GM20431 (cell line): ENCODE data around the gene CABLES1.
"Not testable (repeated sequence)": the region's sequence is repeated elsewhere in the genome, so short reads cannot be mapped to it uniquely, and the experiment has no call there.

Experiments used
- in situ Hi-C: fragments of 300-500 bp; cut with MseI, MboI; formaldehyde crosslinking; loops from one replicate; pipeline ENCODE4 v1.15.0; 2020; ENCODE audit warnings: low sequenced_read_pairs; ENCODE audit not compliant: unreplicated experiment

CABLES1 gene

DNA sequence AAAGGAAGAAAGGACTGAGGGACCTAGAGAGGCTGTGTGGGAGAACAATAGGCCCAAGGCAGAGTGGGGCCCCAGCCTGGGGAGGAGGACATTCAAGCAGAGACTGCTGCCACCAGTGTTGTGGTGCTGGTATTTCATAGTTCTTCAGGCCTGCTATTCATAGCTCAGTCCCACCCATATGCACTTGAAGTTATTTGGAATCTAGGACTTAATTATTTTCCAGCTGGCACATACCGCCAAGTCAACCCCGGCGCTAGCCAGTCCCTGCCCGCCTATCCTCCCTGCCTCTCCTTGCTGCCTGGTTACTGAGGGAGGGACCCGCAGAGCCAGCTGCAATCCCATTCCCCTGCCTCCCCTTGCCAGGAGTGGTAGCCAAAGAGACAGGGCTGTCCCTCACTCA lies 141.2 kb downstream of the CABLES1 start:
- in situ Hi-C loops, result no loop called here

DNA sequence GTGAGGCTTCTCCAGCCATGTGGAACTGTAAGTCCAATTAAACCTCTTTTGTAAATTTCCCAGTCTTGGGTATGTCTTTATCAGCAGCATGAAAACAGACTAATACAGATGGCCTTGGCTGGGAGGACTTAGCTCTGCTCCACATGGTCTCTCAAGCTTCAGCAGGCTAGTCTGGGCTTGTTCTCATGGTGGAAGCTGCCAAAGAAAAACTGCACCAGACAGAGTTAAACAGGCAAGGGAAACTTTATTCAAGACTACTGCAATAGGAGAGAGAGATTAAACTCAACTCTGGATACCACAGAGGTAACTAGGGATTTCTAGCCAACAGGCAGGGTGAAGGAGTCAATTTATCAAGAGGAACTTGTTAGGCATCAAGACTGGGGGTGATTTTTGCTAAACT lies 142.1 kb downstream of the CABLES1 start:
- in situ Hi-C loops, result no loop called here

DNA sequence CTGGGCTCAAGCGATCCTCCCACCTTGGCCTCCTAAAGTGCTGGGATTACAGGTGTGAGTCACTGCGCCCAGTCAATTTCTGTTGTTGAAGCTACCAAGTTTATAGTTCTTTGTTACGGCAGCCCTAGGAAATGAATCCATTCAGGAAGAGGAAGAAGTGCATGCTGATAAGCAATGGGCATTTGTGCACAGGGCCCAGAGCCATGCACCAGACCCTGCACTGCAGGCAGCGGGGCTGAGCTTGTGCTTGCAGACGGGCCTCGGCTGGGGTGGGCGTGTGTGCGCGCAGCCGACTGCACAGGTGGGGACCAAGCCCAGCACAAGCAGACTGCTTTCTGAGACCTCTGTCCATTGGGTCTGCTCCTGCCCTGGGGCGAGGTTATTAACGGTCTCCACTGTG lies 144.6 kb downstream of the CABLES1 start:
- in situ Hi-C loops, result no loop called here

DNA sequence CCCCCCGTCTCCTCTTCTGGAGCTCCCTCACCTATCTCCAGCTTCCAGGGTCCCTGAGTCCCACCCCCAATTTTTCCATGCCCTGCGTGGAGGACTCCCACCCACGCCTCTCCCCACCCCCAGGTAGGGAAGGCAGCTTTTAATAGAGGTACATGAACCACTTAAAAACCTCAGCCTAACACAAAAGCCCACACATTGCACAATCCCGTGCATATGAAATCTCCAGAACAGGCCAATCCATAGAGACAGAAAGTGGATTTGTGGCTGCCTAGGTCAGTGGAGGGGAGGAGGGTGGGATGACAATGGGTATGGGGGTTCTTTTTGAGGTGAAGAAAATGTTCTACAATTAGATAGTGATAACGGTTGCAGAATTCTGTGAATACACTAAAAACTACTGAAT lies 145.6 kb downstream of the CABLES1 start:
- in situ Hi-C loops, result no loop called here

DNA sequence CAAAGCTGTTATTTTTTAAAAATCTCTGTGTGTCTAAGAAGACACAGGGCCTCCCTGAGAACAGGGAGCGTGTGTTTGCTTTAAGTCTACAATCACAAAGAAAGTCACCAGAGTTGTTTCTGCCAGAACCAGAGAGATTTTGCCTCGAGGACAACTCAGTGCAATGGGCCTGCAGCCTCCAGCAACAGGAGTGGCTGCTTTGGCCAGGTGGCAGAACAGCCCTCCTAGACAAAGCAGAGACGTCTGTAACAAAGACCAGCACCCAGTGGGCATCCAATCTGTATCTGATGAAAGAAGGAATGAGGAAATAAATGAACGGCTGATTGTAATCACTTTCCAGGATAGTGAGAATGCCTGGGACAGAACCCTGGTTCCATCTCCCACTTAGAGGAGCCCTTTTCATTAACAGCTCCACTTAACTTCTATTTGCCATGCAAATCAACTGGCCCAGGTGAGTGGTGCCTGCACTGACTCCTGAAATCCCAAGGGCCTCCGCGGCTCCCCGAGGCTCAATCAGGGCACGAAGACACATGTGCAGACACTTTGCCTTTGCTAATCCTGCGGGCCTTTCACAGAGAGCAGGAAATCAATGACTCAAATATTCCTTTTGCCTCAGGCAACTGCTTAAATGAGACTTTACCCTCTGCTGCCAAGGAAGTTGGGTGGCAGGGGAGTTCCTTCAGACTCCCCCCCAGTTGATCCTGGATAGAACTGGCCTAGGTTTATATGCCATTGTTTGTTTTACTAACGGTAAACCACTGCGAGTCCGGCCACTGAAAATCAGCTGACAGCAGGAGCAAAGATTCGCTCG lies 146.5 kb downstream of the CABLES1 start:
- in situ Hi-C loops, result no loop called here

DNA sequence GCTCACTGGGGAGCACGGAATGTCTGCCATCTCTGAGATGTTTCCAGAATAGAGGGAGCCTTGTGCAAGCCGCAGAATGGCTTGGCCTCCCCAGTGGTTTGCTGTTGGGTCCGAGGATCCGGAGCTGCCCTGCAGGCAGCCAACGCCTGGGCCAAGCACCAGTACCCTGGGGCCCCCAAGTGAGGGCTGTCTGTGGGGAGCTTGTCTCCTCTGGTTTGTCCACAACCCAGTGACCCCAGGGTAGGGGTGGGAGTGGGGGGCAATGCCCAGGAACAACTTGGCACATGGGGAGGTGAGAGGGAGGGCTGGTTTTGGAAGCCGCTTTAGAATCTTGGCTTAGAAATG lies 147.1 kb downstream of the CABLES1 start:
- in situ Hi-C loops, result no loop called here

DNA sequence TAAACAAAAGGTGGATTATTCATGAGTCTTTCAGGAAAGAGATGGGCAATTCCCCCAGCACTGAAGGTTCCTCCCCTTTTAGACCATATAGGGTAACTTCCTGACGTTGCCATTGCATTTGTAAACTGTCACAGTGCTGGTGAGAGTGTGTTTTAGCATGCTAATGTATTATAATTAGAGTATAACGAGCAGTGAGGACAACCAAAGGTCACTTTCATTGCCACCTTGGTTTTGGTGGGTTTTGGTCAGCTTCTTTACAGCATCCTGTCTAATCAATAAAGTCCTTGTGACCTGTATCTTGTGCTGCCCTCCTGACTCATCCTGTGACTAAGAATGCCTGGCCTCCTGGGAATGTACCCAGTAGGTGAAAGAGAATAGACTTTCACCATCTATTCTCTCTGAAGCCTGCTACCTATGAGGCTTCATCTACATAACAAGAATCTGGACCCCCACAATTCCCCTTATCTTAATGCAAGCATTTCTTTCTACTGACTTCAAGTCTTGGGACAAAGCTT lies 148.7 kb downstream of the CABLES1 start:
- in situ Hi-C loops, result no loop called here

DNA sequence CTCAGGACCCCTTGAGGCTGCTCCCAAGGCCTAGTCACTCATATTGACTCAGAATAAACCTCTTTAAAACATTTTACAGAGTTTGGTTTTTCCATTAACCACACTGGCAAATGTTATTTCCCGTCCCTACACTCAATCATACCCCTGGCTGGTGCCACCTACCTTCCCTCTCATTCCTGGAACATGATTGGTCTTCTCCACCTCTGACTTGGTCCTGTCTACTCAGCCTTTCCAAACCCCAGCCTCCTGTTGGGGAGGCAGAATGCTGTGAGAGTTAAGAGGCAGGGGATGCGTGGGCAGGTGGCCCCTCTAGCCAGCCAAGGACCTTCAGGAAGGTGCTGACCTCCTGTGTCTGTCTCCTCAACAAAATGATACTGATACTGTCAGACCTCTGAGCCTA lies 149.3 kb downstream of the CABLES1 start:
- in situ Hi-C loops, result no loop called here

DNA sequence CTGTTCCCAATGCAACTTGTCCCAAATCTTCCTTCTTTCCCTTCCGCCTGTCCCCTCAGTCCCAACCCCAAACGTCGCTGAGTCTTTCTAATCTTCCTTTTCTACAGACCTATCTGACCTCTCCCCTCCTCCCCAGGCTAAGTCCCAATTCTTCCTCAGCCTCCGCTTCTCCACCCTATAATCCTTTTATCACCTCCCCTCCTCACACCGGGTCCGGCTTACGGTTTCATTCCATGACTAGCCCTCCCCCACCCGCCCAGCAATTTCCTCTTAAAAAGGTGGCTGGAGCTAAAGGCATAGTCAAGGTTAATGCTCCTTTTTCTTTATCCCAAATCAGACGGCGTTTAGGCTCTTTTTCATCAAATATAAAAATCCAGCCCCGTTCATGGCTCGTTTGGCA lies 150.3 kb downstream of the CABLES1 start:
- in situ Hi-C loops, result not testable (repeated sequence)

DNA sequence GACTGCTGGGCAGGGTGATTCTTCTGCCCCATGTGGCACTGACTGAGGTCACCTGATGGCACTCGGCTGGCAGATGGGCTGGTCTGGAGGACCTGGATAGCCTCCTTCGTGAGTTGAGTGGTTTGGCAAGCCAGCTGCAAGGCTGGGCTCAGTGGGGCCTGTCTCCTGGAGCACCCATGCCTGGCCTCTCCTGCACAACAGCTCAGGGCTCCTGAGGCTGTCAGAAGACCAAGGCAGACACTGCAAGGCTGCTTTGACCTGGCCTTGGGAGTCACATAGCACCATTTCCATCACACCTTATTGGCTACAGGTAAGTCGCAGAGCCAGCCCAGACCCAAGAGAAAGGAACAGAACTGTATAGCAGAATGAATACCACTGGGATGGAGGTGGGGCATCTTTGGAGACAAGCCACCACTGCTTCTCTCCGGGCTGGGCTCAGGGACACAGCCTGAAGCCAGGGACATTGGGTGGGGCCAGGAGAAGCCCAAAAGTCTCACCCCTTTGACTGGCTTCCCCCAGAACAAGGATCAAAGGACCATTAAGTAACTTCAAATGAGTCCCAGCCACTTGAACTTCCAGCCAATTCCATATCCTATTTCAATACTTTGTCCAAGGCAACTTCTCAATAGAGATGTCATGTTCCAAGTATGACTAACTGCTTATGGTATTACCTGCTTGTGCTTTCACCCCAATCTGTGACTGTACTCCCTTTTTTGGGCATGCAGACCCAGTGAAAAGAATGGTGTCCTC lies 156.3 kb downstream of the CABLES1 start:
- in situ Hi-C loops, result no loop called here

DNA sequence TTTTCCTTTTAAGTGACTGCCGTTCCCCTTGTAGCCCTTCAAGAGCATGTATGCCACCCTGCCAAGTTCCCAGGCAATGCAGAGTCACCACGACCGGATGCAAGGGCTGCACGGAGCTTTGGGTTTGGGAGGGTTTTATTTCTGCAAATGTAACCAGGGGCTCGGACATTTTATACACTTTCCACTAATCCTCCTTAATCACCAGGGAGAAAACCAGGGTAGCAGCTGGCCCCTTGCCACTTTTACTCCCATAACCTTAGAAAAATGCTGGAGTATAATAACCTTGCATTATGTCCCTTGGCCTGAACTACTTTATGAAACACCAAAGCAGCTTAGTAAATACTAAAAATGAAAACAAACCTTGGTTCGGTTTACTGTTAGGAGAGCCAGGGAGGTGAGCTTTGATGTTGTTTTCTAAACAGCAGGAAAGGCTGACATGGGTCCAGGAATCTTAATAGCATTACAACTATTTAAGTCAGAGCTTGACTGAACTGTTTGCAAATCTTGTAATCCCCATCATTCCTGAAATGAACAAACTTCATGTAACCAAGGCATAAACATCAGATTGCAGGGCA lies 165.0 kb downstream of the CABLES1 start:
- in situ Hi-C loops, result no loop called here

DNA sequence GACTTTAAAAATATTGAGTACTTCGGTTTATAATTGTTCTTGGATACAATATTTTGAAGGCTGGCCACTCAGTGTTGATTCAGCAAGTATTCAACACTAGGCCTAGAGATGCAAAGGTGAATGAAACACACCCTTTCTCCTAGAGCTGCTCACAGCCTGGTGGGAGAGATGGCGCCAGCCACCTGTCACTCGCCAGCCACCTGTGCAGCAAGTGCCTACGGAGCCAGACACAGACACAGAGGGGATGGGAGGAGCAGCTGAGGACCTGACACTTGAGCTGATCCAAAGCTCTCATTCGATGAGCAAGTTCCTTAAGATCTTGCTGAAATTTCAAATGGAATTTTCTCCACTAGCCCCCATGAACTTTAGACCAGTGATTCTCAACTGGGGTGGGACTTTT lies 166.7 kb downstream of the CABLES1 start:
- in situ Hi-C loops, result no loop called here

DNA sequence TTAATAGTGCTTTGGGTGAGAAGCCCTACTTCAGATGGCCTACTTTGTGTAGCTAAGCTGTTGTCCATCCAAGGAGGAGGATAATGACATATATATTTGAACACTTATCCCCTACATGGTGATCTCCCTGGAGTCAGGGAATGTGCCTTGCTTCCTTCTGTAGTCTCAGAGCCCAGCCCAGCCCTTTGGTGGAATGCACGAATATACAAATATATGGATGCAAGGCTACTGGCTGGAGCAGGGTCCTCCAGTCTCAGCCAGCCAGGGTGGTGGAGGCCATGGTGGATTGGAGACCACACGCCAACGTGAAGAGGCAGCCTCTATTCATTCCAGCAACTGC lies 167.2 kb downstream of the CABLES1 start:
- in situ Hi-C loops, result no loop called here

DNA sequence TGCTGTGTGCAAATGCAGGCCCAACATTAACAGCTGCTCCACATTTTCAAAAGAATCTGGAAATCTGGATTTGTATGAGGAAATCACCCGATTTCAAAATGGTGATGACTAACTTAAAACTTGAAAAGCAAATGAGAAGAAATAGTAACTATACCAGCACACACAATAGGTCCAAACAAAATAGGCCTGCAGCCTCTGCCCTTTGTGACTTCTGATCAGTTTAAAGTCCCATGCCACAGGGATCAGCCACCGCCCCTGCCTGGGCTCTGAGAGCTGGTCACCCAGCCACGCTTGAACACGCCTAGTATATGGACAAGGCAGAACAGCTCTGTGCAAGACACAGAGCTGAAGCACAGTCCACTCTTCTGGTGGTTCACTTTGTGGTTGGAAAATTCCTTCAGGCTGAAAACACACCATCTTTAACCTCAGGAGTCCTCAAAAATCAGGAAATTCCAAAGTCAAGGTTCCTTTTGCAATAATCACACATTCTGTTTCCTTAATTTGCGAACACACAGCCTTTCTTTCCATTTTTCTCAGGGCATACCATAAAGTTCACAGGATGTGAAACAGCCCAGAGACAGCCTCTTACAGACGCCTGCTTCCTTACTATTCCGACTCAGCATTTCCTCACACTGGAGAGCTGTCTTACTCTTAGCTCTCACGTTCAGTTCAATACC lies 167.7 kb downstream of the CABLES1 start:
- in situ Hi-C loops, result no loop called here

DNA sequence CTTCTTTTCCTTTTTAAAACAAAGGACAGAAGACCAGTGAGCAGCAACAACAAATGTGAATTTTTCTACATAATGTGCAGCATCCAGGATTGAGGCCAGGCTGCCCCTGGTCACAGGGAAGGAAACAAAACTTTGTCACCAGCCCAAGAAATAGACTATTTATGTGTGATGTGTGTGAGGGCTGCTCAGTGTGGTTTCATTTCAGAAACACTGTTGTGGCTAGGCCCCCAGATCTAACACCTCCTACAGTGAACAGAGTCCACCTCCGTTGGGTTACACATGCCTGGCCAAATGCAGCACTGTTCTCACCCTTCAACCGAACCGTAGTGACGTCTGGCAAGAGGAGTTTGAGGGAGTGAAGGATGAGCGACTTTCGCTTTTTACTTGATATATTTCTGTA lies 171.5 kb downstream of the CABLES1 start:
- in situ Hi-C loops, result no loop called here

DNA sequence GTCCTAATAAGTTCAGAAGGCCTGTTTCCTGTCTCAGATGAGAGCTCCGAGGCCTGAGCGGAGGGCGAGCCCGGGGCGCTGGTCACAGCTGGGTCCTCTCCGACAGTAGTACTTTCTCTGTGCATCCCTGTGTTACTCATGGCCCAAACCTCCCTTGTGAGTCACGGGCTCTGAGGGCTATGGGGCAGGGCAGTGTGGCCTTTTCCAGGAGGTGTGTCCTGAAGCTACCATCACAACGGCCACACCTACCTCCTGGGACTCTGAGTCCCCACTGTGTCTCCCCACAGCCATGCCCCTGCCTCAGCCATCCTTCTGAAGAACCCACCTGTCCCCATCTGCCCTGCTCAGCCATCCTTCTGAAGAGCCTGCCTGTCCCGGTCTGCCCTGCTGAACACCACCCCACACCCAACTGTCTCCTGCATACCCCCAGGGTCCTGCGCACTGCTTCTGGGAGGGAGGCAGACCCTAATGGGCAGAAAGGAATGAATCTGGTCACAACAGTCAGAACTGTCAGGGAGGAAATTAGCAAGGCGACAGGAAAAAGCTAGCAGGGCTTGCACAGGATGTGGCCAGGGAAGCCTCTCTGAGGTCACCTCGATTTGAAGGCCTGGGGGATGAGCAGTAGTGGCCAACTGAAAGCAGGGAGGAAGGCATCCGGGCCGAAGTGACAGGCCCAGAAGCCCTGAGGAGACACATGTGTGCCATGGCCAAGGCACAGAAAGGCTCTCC lies 172.4 kb downstream of the CABLES1 start:
- in situ Hi-C loops, result no loop called here
